ENCODE results near the gene DHX29.

Gene DHX29

GRCh38 chr5:55286411-55286933 lies 21.0 kb downstream of the DHX29 start:
- H3K4me1 ChIP-seq (ENCODE audit: low read depth, poor library complexity, severe bottlenecking) = no peaks in the 10 kb centered on the region
- H2AFZ ChIP-seq (ENCODE audit: low read depth) = no peak overlapping the region
- no peaks in the 10 kb centered on the region for H4K20me1 ChIP-seq (ENCODE audit: insufficient read depth)
- H3K4me2 ChIP-seq = no peak overlapping the region
- H3K36me3 ChIP-seq (ENCODE audit: insufficient read depth) = peaks cover 6% of the 10 kb centered on the region; the same call in 1 of the 2 replicates
- H3K4me3 ChIP-seq (IDR thresholded peaks at IDR 0.05; ENCODE audit: insufficient read depth, low read depth, low read length) = no peak overlapping the region
- TF ChIP-seq CTCF (conservative IDR thresholded peaks at IDR 0.05; ENCODE audit: low read depth, low read length) = no peak
- no peaks in the 10 kb centered on the region for H3K27me3 ChIP-seq (ENCODE audit: insufficient read depth, low read depth)
- no peak overlapping the region for H3K27ac ChIP-seq
- H3K79me2 ChIP-seq (ENCODE audit: insufficient read depth, low read depth) = no peaks in the 10 kb centered on the region
- H3K9ac ChIP-seq = no peak overlapping the region

GRCh38 chr5:55278778-55279177 lies 28.7 kb downstream of the DHX29 start:
- no peak overlapping the region for H3K27ac ChIP-seq
- H3K4me1 ChIP-seq (ENCODE audit: low read depth, poor library complexity, severe bottlenecking) = no peaks in the 10 kb centered on the region
- no peak overlapping the region for H3K4me2 ChIP-seq
- no peak overlapping the region for H3K9ac ChIP-seq
- TF ChIP-seq CTCF (conservative IDR thresholded peaks at IDR 0.05; ENCODE audit: low read depth, low read length) = no peak
- no peak overlapping the region for H2AFZ ChIP-seq (ENCODE audit: low read depth)
- no peak overlapping the region for H3K4me3 ChIP-seq (IDR thresholded peaks at IDR 0.05; ENCODE audit: insufficient read depth, low read depth, low read length)
- no peaks in the 10 kb centered on the region for H4K20me1 ChIP-seq (ENCODE audit: insufficient read depth)
- no peaks in the 10 kb centered on the region for H3K27me3 ChIP-seq (ENCODE audit: insufficient read depth, low read depth)
- peaks cover 4% of the 10 kb centered on the region; the same call in 1 of the 2 replicates for H3K36me3 ChIP-seq (ENCODE audit: insufficient read depth)
- no peaks in the 10 kb centered on the region for H3K79me2 ChIP-seq (ENCODE audit: insufficient read depth, low read depth)

GRCh38 chr5:55276771-55277170 lies 30.7 kb downstream of the DHX29 start:
- no peak overlapping the region for H3K4me3 ChIP-seq (IDR thresholded peaks at IDR 0.05; ENCODE audit: insufficient read depth, low read depth, low read length)
- H3K4me2 ChIP-seq = no peak overlapping the region
- H3K79me2 ChIP-seq (ENCODE audit: insufficient read depth, low read depth) = no peaks in the 10 kb centered on the region
- H3K4me1 ChIP-seq (ENCODE audit: low read depth, poor library complexity, severe bottlenecking) = no peaks in the 10 kb centered on the region
- H3K36me3 ChIP-seq (ENCODE audit: insufficient read depth) = peaks cover 4% of the 10 kb centered on the region
- H3K27ac ChIP-seq = no peak overlapping the region
- no peak overlapping the region for H2AFZ ChIP-seq (ENCODE audit: low read depth)
- H3K9ac ChIP-seq = no peak overlapping the region
- H3K27me3 ChIP-seq (ENCODE audit: insufficient read depth, low read depth) = no peaks in the 10 kb centered on the region
- TF ChIP-seq CTCF (conservative IDR thresholded peaks at IDR 0.05; ENCODE audit: low read depth, low read length) = no peak
- no peaks in the 10 kb centered on the region for H4K20me1 ChIP-seq (ENCODE audit: insufficient read depth)

GRCh38 chr5:55258339-55258738 lies 49.2 kb downstream of the DHX29 start:
- Histone ChIP-seq H4K20me1 (ENCODE audit: insufficient read depth) (no peaks in the 10 kb centered on the region), H3K4me1 (ENCODE audit: low read depth, poor library complexity, severe bottlenecking) (no peaks in the 10 kb centered on the region), H3K27me3 (ENCODE audit: insufficient read depth, low read depth) (no peaks in the 10 kb centered on the region), H3K79me2 (ENCODE audit: insufficient read depth, low read depth) (no peaks in the 10 kb centered on the region), H3K36me3 (ENCODE audit: insufficient read depth) (peaks cover 8% of the 10 kb centered on the region; the same call in 1 of the 2 replicates), H3K9ac (no peak overlapping the region), H3K4me2 (no peak overlapping the region), H3K4me3 (IDR thresholded peaks at IDR 0.05; ENCODE audit: insufficient read depth, low read depth, low read length) (no peak overlapping the region), H2AFZ (ENCODE audit: low read depth) (no peak overlapping the region), H3K27ac (no peak overlapping the region)
- no peak for TF ChIP-seq CTCF (conservative IDR thresholded peaks at IDR 0.05; ENCODE audit: low read depth, low read length)

All from KMS-11 (cell line).